Ishikawa (cell line): ENCODE measurements around the gene ARHGEF11.

ENCODE experiments used
- CEBPB ChIP-seq: IDR thresholded peaks from 2 replicates; pipeline ENCODE4 v1.6.1; 2012
- CREB1 ChIP-seq: IDR thresholded peaks from 2 replicates; pipeline ENCODE4 v1.6.1; 2012; ENCODE audit warnings: low read depth
- EGR1 ChIP-seq: IDR thresholded peaks from 2 replicates; pipeline ENCODE4 v1.6.1; 2012
- EP300 ChIP-seq: IDR thresholded peaks from 2 replicates; pipeline ENCODE4 v1.6.1; 2012; ENCODE audit warnings: borderline replicate concordance
- FOXM1 ChIP-seq: IDR thresholded peaks from 2 replicates; pipeline ENCODE4 v1.6.1; 2012; ENCODE audit warnings: low read depth, borderline replicate concordance
- NFIC ChIP-seq: IDR thresholded peaks from 2 replicates; pipeline ENCODE4 v1.6.1; 2012
- TAF1 ChIP-seq: IDR thresholded peaks from 2 replicates; pipeline ENCODE4 v1.6.1; 2012; ENCODE audit warnings: low read depth, mild to moderate bottlenecking
- TEAD4 ChIP-seq: IDR thresholded peaks from 2 replicates; pipeline ENCODE4 v1.6.1; 2012
- YY1 ChIP-seq: IDR thresholded peaks from 2 replicates; pipeline ENCODE4 v1.6.1; 2012; ENCODE audit warnings: low read depth
- ZBTB7A ChIP-seq: IDR thresholded peaks from 2 replicates; pipeline ENCODE4 v1.6.1; 2012; ENCODE audit warnings: low read depth

DNA sequence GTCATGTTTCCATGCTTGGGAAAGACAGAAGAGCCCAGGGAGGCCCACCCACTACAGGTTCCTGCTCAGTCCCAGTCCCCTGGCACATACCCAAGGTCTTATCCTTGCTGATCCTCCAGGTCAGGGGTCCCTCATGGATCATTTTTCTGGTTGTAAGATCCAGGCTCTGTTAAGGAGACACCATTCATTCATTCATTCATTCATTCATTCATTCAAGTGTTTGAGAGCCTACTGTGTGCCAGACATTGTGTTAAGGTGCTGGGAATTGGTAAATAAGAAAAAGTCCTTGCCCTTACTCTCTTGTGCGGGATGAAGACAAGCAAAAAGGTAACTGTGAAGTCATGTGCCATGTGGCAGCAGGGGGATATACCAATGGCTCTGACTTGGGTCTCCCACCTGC lies 101.3 kb downstream of the ARHGEF11 start:
- TF ChIP-seq YY1: no peak
- no peak for TF ChIP-seq EP300
- TF ChIP-seq EGR1: no peak
- TF ChIP-seq CEBPB: no peak
- TF ChIP-seq CREB1: no peak
- no peak for TF ChIP-seq ZBTB7A
- TF ChIP-seq NFIC: no peak
- TF ChIP-seq TAF1: no peak
- TF ChIP-seq TEAD4: no peak
- no peak for TF ChIP-seq FOXM1
